HT-29 (cell line): ENCODE results near the gene BOC. TPM values are rescaled to one million over a fixed set of nuclear protein-coding genes. Genes with fewer than 3 reads are reported as not detected.

Experiments used
- total RNA-seq: library from RNA; depleted of rRNA; stranded (reverse); fragments of >200 nt; shearing (Covaris generic); gene quantifications from 2 replicates; pipeline ENCODE4 v1.2.3, GENCODE V29; 2014; rRNA removed

Gene BOC
- total RNA-seq, 1 experiment from 2014 or later, result not detected

Other genes starting within 250 kb of the BOC start
- gene CD200R1, start 236.5 kb upstream of the BOC start, total RNA-seq, result not detected in 2 replicates
- gene GTPBP8, start 220.6 kb upstream of the BOC start, total RNA-seq, result 45.2 and 47.1 TPM in 2 replicates
- gene CFAP44, start 229.9 kb downstream of the BOC start, total RNA-seq, result 4.7 and 8.9 TPM in 2 replicates